Amniotic stem cell (primary cell): Measurements from ENCODE around the gene CARS1.

ENCODE experiments used
- DNase-seq: peaks from one replicate; lab custom pipeline; 2025; lab: John Stamatoyannopoulos, UW

The CARS1 gene

GRCh38 chr11:2955906-2956476 is 101.2 kb downstream of the CARS1 start:
- no peak for DNase-seq

- DNase-seq, result no peak
Observed at GRCh38 chr11:2954263-2954662, 103.0 kb downstream of the CARS1 start.

GRCh38 chr11:2952290-2952689 is 104.9 kb downstream of the CARS1 start:
- no peak for DNase-seq

- peak; percentile 3 for DNase-seq
Observed at GRCh38 chr11:2951231-2952110, 105.8 kb downstream of the CARS1 start.
